GM18873 (cell line): ENCODE data around the gene ADPRHL1.
"Not testable (repeated sequence)": the region's sequence is repeated elsewhere in the genome, so short reads cannot be mapped to it uniquely, and the experiment has no call there.

Experiments
- ATAC-seq: cut with Tn5 transposase; IDR thresholded peaks from one replicate; pipeline ENCODE4 v1.9.1; 2021; ENCODE audit warnings: mild to moderate bottlenecking, moderate library complexity, moderate number of reproducible peaks; ENCODE audit not compliant: unreplicated experiment, low FRiP score

Gene ADPRHL1

DNA sequence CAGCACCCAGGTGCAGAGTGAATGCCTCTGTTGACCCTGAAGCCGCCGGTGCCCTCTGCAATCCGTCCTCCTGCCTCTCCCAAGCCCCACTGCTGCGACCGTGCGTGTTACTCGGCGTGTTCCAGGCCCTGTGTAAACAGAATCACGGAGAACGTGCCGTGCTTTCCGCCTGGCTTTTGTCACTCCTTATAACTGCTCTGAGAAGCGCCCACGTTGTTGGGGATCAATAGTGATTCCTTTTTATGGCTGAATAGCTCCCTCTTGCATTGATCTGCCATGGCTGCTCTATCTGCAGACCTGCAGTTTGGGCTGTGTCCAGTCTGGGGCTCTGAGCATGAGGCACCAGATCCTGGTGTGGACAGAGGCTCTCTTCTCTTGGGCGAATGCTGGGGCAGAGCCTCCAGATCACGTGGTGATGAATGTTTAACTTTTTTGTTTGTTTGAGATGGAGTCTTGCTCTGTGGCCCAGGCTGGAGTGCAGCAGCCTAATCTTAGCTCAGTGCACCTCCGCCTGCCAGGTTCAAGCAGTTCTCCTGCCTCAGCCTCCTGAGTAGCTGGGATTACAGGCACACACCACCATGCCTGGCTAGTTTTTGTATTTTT is 15.8 kb downstream of the ADPRHL1 start:
- no peak for ATAC-seq

DNA sequence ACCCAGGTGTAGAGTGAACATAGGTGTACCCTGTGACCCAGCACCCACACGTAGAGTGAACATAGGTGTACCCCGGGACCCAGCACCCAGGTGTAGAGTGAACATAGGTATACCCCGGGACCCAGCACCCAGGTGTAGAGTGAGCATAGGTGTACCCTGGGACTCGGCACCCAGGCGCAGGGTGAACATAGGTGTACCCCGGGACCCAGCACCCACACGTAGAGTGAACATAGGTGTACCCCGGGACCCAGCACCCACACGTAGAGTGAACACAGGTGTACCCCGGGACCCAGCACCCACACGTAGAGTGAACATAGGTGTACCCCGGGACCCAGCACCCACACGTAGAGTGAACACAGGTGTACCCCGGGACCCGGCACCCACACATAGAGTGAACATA is 16.4 kb downstream of the ADPRHL1 start:
- not testable (repeated sequence) for ATAC-seq

DNA sequence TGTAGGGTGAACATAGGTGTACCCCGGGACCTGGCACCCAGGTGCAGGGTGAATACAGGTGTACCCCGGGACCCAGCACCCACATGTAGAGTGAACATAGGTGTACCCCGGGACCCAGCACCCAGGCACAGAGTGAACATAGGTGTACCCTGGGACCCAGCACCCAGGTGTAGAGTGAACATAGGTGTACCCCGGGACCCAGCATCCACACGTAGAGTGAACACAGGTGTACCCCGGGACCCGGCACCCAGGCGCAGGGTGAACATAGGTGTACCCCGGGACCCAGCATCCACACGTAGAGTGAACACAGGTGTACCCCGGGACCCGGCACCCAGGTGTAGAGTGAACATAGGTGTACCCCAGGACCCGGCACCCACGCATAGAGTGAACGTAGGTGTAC is 17.4 kb downstream of the ADPRHL1 start:
- not testable (repeated sequence) for ATAC-seq

DNA sequence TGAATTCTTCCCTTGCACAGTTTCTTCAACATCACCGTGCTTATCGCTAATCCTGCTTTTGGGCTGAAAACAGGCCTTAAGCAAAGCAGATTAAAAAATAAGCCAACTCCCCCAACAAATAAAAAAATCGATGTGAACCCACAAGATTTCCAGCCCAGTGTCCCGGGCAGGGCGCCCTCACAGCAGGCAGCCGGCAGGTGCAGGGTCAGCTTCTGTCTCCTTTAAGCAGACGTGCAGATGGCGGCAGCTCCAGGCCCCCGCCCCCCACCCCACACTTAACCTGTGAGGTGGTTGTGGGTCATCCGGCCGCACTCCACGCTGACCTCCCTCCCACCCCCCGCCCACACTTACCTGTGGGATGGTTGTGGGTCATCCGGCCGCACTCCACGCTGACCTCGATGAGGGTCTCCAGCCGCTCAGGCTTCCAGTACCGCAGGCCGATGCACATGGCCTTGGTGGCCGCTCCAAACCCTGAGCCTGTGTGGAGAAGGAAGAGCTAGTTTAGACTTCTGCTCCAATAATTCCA is 19.8 kb downstream of the ADPRHL1 start:
- no peak for ATAC-seq

DNA sequence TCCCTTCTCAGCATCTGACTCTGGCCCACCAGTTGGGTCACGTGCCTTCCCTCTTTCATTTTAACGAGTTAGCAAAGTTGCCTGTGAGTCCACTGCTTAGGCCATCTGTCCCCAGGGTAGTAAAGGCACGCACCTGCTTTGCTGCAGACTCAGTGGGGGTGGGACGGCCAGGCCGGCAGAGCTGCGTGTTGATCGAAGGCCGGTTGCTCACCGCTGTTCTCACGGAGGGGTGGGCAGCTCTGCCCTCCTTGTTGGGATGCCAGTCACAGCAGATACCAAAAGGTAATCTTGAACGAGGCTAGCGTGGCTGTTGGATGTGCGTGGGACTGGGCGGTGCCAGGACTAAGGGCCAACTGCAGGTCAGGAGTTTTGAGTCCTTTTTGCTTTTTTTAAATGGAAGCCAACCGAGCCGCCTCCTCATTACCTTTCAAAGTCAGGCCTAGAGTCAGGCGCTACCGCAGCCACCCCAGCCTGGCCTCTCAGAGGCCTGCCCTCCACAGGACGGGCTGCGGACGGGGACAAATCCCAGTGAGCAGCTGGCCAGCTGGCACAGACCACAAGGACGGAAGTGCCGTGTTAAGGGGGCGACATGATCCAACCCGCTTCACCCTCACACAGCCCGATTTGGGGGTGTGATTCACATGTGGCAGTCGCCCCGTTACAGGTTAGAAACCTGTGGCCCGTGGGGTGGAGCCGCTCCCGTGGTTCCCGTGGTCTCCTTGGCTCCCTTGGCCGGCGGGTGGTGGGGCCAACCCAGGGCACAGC is 20.6 kb downstream of the ADPRHL1 start:
- no peak for ATAC-seq

DNA sequence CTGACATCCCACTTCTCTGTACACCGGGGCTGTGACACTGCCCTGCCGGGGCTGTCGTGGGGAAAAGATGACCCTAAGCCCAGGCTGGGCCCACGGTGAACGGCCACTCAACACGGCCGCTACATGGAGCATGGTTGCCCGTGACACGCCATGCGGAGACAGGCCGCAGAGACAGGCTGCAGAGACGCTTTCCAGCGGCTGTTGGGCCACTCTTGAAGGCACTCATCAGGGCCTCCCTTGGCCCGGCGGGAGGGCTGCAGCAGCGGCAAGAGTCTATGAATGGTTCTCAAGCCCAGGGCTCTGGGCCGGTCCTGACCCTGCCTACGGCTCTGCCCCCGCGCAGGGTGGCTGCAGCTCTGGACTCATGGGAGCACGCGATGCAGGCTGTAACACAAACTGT is 22.1 kb downstream of the ADPRHL1 start:
- no peak for ATAC-seq

DNA sequence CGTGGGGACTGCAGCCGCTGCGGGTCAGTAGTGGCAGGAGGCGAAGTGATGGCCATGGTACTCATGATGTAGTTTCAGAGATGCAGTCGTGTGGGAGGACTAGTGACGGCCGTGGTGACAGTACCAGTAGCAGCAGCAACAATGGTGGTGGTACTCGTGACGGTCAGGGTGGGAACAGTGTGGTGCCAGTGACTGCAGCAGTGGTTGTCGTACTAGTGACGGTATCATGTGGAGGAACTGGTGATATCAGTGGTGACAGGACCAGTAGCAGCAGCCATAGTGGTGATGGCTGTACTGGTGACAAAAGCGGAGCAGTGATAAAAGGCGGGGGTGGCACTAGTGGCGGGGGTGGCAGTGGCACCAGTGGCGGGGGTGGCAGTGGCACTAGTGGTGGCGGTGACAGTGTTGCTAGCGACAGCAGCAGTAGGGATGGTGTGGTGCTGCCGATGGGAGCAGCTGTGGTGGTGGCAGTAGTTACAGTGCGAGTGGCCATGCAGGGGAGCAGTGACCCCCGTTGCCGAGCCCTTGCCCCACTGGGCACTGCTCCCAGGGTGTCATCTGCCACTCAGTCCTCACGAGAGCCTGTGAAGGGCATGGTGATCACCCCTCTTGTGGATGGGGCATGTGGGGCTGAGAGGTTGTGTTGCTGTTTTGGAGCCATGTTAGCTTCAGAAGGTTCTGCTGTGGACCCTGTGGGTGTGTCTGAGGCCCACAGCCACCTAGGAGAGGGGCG is 22.7 kb downstream of the ADPRHL1 start:
- ATAC-seq, result no peak

DNA sequence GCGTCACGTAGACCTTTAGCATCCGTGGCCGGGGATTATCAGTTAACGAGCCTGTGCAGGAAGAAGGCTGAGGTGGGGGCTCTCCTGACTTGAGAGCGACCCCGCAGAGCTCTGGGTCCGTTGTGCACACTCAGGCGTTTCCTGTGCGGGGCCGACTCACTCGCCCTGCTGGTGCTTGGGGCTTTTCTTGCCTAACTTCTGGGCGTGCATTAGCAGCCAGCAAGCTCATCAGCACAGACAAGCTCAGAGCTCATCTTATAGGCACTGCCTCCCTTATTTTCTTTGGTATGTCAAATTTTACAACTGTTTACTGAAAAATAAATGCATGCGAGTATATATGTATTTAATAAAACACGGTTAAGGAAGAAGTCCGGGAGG is 23.7 kb downstream of the ADPRHL1 start:
- no peak for ATAC-seq

DNA sequence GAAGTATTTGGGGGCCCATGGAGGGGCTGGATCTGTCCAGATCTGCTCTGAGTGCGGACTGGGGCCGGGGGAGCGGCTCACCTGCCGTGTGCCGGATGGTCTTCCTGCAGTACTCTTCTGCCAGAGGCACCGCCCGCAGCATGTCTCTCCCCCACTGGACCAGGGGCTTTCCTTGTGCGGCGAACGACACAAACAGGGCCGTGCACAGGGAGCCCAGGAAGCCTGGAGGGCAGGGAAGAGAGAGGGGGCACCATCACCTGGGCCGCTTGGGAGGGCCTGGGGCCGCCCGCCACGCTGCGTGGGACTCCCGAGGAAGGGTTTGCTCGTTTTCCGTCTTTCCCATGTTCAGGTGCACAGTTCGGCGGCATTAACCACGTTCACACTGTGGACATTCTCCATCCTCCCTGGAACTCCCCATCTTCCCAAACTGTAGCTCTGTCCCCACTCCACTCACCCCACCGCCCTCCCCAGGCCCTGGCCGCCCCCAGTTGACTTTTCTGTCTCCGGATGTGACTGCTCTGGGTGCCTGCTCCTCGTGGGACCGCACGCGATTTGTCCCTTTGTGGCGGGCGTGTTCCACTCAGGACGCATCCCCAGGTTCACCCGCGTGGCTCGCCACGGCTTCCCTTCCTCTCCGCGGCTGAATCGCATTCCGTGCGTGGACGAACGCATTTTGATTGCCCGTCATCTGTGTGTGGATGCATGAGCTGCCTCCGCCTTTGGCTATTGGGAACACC is 24.2 kb downstream of the ADPRHL1 start:
- ATAC-seq, result no peak

DNA sequence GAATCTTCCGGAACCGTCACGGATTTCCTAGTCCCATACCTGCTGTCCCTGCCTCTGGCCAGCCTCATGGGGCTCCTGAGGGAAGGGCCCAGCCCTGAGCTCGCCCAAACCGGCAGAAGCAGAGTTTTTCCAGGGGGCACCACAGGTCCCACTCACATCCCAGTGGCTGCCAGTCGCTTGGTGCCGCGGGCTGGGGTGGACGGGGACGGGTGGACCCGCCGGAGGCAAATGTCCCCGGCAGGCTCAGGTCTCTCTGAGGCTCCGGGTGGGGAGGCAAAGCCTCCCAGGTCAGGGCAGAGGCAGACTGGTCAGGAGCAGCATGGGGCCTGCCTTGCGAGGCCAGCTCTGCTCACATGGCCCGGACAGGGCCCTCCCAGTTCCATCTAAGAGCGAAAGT is 24.8 kb downstream of the ADPRHL1 start:
- ATAC-seq, result no peak

DNA sequence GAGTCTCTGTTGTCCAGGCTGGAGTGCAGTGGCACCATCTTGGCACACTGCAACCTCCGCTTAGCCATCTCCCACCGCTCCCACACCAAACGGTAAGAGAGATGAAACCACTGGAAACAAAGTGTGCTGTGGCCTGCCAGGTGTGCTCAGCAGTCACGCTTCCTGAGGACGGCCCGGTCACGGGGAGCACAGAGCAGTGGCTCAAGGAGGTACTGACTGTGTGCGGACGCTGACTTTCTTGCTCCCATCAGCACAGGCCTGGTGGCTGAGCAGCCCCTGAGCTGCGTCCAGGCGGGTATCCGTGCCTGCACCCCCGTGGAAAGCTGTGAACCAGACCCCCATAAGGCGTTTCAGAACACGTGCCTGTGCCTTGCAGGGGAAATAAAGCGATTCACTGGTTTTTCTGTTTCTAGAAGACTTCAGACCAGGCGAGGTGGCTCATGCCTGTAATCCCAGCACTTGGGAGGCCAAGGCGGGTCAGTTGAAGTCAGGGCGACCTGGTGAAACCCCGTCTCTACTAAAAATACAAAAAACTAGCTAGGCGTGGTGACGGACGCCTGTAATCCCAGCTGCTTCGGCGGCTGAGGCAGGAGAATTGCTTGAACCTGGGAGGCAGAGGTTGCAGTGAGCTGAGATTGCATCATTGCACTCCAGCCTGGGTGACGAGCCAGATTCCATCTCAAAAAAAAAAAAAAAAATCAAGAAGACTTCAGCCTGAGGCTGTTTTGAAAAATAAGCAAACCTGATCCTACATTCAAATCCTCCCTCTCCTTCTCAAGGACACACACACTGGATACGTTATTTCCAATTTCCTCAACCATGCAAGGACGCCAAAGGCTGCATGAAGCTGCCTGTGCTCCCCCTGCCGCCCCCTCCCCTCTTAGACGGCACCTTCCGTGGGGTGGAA is 25.5 kb downstream of the ADPRHL1 start:
- no peak for ATAC-seq

DNA sequence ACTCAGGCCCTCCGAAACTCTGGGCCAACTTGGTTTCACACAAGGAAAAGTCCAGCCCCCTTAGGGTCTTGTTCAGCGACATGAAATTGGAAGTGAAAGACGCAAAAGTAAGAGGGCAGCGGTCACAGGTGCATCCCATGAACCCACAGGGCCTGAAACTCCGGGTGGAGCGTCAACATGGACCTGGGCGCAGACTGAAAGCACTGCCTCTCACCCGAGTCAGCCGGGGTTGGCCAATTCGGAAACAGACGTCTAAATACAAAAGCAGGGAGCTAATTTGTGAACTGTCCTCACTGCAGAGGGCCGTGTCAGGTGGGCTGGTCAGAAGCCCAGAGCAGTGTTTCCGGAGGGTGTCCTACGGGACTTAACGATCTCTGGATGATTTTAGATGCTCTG is 26.7 kb downstream of the ADPRHL1 start:
- ATAC-seq, result no peak

DNA sequence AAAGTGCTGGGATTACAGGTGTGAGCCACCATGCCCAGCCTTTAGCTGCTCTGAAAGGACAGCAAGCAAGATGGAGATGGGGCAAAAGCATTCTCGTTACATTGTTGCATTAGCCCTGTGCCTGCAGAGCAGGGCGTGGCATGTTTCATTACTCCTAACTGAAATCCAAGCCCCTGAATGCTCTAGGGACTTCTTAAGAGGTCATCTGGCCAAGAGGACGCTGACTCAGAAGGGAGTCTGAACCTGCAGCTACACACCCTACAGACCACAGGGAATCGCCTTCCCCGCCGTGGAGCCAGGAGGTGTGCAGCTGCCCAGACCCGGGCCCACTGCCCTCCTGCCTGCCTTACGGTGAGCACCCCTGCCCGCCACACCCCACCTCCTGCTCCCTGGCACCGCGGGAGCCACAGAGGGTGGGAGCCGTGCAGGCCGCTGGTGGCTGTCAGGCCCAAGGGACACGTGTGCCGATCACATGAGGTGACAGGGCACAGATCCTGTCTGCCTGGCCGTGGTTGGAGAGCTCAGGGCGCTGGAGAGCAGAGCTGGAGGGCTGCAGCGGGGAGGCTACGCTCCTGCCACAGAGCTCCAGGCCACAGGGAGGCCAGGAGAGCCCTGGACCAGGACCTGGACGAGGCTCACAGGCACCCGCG is 27.2 kb downstream of the ADPRHL1 start:
- no peak for ATAC-seq

DNA sequence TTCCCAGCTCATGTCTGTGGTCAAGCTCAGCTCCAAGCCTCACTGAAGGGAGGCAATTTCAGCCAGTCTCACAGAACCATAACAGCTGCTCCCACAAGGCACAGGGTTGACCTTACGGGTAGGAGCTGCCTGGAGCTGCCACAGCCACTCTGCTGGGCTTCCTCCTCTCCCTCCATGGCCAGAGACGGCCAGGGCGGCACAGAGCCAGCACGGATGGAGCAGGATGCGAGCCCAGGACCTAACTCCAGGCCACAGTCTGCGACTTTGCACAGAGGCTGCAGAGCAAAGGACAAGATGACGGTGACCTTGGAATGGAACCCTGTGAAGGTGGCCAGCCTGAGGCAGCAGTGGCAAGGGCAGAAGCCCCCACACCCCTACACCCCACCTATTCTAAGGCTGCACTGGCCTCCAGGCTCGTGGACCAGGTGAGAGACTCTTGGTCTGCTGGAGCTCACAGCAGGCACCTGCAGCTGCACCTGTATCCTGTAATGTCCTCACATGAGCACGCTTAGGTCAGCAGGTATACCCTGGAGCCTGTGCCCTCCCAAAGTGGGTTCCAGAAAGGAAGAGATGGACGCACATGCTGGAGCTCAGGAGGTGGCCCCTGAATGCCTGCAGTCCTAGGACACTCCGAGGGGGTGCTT is 29.6 kb downstream of the ADPRHL1 start:
- no peak for ATAC-seq

DNA sequence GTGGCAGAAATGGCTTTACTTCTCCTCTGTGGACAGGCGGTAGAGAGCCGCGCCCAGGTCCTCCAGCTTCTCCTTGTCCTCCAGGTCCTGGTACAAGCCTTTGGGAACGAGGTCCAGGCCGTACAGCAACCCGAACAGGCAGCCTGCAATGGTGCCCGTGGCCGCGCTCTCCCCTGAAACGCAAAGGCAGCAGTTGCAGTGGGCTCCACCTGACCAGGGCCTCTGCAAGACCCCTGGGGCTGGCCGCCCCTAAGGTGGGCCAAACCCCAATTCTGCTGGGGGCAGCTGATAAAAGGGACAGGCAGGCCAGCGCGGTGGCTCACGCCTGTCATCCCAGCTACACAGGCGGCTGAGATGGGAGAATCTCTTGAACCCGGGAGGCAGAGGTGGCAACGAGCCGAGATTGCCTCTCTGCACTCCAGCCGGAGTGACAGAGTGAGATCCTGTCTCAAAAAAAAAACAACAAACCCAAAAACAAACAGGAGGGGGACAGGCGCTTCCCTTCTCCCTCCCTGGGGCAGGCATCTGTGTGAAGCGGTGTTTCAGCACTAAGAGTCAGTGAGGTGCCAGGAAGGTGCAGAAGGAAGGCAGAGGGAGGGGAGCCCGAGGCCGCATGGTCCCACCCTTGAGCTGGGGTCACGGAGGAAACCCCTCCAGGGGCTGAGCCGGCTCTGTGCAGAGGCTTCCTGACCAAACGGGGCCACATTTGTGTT is 30.3 kb downstream of the ADPRHL1 start:
- ATAC-seq, result no peak

DNA sequence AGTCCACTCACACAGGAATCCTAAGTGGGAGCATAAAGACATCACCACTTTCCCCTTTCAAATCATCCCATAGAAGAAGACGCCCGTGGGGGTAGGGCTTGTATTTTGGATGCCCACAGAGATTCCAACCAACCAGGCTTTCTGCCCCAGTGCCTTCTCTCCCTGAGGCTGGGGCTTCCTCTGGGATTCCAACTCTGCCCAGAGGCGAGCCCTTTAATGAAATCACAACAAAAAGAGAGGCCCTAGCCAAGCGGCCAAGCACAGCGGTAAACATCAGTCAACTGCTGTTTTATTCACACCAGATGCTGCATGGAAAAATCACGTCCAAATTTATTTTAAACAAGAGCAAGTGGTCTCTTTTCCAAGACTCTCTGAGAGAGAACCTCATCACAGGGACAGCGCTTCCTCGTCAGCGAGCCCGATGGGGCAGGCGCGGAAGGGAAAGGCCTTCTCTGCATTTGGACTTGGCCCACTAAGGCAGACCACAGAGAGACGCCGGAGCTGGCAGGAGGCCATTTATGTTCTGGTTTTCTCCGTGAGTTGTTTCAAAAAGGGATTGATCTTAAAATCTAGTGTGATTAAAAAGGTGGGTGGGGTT is 31.5 kb downstream of the ADPRHL1 start:
- ATAC-seq, result no peak

DNA sequence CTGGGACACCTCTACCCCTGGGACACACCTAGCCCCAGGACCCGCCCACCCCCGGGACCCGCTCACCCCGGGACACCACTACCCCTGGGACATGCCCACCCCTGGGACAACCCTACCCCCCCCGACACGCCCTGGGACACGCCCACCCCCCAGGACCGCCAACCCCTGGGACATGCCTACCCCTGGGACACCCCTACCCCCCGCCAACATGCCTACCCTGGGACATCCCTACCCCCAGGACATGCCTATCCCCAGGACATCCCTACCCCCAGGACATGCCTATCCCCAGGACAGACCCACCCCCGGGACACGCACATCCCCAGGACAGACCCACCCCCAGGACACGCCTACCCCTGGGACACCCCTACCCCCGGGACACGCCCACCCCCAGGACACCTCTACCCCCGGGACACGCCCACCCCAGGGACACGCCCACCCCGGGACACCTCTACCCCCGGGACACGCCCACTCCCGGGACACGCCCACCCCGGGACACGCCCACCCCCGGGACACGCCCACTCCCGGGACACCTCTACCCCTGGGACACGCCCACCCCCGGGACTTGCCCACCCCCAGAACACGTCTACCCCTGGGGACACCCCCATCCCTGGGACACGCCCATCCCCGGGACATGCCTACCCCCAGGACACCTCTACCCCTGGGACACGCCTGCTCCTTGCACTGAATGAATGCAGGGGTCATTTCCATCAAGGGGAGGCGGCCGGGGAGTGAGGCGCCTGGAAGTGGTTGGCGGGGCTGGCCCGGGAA is 32.3 kb downstream of the ADPRHL1 start:
- ATAC-seq, result no peak
